Muscle layer of colon (tissue), 2 donors: ENCODE data around the gene SGCG.

ENCODE experiments used
- H3K27ac ChIP-seq: one replicate; pipeline ENCODE4 v1.7.0; 2013; ENCODE audit warnings: low read depth, mild to moderate bottlenecking, low read length, moderate library complexity
- H3K27me3 ChIP-seq, 2 donors: one replicate each; pipeline ENCODE4 v1.7.0; 2013; ENCODE audit warnings: low read length in 2 of 2, mild to moderate bottlenecking in 2 of 2; ENCODE audit not compliant: insufficient read depth in 2 of 2, control insufficient read depth in 1 of 2
- H3K36me3 ChIP-seq: one replicate; pipeline ENCODE4 v1.7.0; 2013; ENCODE audit warnings: mild to moderate bottlenecking, low read length; ENCODE audit not compliant: insufficient read depth
- H3K4me1 ChIP-seq: one replicate; pipeline ENCODE4 v1.7.0; 2013; ENCODE audit warnings: mild to moderate bottlenecking, low read length; ENCODE audit not compliant: insufficient read depth
- H3K4me3 ChIP-seq, 2 donors: one replicate each; pipeline ENCODE4 v1.7.0; 2013; ENCODE audit warnings: low read length in 2 of 2, low read depth in 1 of 2, mild to moderate bottlenecking in 1 of 2, moderate library complexity in 1 of 2
- H3K9ac ChIP-seq: one replicate; pipeline ENCODE4 v1.7.0; 2013; ENCODE audit warnings: low read length
- H3K9me3 ChIP-seq: one replicate; pipeline ENCODE4 v1.7.0; 2013; ENCODE audit warnings: mild to moderate bottlenecking, low read length
- donor health status: abdominal sarcoma.
- donor health status: Adenocarcinoma of cecum.

The SGCG gene

DNA sequence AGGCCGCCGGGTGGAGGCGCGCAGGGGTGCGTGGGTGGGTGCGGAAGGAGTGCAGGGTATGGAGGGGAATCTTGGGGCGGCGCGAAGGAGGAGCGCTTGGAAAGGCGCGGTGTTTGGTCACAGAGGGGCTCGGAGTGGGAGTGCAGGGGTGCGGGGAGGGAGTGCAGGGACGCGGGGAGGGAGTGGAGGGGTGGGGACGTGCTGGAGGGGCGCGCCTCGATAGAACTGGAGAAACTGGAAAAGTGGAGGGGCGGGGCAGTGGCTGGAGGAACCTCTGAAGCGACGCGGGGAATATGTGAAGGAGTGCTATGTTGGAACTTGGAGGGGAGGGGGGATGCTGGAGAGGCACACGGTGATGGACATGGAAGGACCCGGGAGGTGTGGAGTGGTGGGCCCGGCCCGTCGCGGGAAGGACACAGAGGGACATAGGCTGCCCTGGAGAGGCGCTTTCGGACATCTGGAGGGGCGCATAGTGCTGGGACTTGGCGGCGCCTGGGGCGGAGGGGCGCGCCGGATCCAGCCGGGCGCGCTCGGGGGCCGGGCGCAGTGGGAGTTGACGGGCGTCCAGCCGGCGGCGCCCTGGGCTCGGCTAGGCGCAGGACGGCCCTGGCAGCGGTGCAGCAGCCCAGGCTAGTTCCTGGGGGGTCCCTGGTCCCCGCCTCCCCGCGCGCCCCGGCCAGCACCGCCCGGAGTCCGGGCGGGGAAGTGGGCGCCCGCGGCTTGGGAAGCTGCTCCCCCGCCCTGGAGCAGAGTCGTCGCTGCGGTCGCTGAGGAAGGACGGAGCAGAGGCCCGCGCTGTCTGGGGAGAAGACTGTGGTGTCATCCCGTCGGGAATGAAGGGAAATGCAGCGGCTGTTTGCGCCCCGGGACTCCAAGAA, 20.8 kb upstream of the SGCG start:
- Histone ChIP-seq H3K27me3 (no peaks in the 10 kb centered on the region), H3K9ac (no peak overlapping the region), H3K27ac (no peak overlapping the region), H3K4me1 (no peaks in the 10 kb centered on the region), H3K36me3 (no peaks in the 10 kb centered on the region), H3K4me3 (peak overlapping the region; percentile 21 to 38), H3K9me3 (no peaks in the 10 kb centered on the region)

DNA sequence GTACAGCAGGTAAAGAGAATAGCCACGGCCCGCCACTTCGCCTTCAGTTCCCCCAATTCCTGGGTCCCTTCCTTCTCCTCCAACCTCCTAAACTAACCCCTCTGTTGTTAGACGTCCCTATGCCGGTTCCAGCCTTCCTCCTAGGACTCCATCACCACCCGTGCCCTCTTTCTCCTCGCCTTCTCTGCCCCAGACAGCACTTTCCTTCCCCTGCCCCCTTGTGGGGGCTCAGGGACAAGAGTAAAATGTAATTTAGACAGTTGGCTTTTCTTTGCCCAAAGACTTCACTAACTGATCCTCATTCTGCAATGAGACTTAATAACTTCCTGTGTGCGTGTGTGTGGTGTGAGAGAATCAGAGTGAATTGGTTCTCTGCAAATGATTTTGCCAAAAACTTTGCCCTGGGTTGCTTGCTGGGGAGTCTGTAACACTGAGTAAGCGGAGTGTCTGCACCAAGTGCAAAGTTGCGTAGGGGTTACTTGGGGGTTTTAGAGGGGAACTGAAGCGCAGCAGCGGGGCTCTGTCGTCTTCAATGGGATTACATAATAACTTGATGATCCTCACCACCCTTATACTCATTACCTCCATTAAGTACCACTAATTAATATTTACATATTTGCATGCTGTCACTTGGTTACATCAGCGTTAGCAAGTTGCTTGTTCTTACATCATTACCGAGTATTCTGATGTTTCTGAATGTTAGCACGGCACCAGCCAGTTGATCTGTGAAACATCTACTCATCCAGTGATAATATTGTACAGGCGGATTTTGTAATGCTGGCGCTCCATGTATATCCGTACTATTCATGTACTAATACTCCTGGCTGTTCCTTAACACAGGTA, 19.9 kb upstream of the SGCG start:
- Histone ChIP-seq H3K27me3 (no peaks in the 10 kb centered on the region), H3K27ac (no peak overlapping the region), H3K4me1 (no peaks in the 10 kb centered on the region), H3K9me3 (no peaks in the 10 kb centered on the region), H3K9ac (no peak overlapping the region), H3K36me3 (no peaks in the 10 kb centered on the region), H3K4me3 (no peak overlapping the region)

DNA sequence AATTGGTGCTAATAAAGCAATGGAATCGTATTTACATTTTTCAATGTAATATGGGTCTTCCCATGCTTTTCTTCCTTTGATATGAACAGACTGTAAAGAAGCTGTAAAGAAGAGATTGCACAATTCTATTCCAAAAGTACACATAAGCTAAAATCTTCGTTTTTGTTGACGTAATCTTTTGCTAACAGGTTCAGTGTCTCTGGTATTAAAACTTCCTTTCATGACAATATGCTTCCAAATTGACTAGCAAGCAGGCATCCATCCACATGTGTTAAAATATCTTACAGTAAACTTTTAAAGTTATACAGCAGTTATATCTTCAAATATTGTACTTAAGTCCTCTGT, 19.3 kb upstream of the SGCG start:
- Histone ChIP-seq H3K27me3 (no peaks in the 10 kb centered on the region), H3K27ac (no peak overlapping the region), H3K4me1 (no peaks in the 10 kb centered on the region), H3K4me3 (no peak overlapping the region), H3K9me3 (no peaks in the 10 kb centered on the region), H3K9ac (no peak overlapping the region), H3K36me3 (no peaks in the 10 kb centered on the region)

DNA sequence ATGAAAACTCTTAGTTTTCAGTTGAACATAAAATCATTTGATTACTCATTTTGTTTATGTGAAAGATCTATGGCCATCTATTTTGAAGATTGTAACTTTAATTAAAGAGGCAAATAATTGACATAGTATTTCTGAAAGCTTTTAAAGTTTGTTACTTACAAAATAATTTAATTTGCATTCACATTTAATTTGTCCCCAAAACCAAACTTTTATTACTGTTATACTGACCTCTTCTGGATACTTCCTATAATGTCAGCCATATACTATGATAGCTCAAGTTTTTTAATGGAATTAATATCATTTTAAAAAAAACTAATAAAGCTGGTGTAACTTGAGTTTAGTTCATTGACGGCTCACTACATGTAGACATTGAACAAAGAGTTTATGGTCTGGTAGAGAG, 4.9 kb upstream of the SGCG start:
- no peak overlapping the region for H3K9ac ChIP-seq
- H3K4me3 ChIP-seq = no peak overlapping the region
- no peaks in the 10 kb centered on the region for H3K27me3 ChIP-seq
- H3K27ac ChIP-seq = no peak overlapping the region
- H3K36me3 ChIP-seq = no peaks in the 10 kb centered on the region
- no peaks in the 10 kb centered on the region for H3K9me3 ChIP-seq
- H3K4me1 ChIP-seq = no peaks in the 10 kb centered on the region

DNA sequence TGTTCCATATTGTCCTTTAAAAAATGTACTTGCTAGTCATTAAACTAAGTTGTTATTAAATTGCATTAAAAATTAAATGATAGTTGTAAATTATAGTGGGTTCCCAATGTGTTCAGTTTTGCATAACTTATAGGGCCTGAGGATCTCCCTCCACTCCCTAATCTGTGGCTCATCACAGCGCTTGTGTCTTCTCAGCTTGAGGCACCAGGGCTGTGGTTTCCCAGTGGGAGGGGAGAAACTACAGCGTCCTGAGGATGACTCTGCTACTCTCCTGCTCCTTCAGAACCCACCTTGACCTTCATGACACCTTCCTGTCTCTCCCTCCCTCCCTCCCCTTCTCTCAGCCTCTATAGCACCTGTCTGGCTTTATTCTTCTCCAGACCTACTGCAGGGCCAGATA, 1.4 kb downstream of the SGCG start:
- no peaks in the 10 kb centered on the region for H3K36me3 ChIP-seq
- H3K27me3 ChIP-seq = no peaks in the 10 kb centered on the region
- H3K4me1 ChIP-seq = no peaks in the 10 kb centered on the region
- H3K27ac ChIP-seq = no peak overlapping the region
- no peak overlapping the region for H3K9ac ChIP-seq
- no peak overlapping the region for H3K4me3 ChIP-seq
- H3K9me3 ChIP-seq = no peaks in the 10 kb centered on the region

DNA sequence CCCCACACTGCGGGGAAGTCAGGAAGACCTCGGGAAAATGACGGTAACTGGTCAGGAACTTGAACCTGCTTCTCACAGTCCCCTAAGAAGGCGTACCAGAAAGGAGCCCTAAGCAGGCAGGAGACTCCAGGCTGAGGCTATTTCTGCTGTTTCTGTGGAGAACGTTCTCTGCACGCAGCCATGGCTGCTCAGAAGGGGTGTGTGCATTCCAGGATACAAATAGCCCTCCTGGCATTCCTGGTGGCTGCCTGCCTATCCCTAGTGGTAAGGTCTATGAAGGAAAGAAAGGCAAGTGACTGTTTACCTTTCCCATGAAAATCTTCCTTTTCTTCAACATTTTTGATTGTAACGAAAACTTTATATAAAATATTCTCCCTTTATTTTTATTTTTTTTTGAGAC, 2.5 kb downstream of the SGCG start:
- no peaks in the 10 kb centered on the region for H3K4me1 ChIP-seq
- no peak overlapping the region for H3K4me3 ChIP-seq
- no peak overlapping the region for H3K9ac ChIP-seq
- no peaks in the 10 kb centered on the region for H3K27me3 ChIP-seq
- H3K9me3 ChIP-seq = no peaks in the 10 kb centered on the region
- no peak overlapping the region for H3K27ac ChIP-seq
- H3K36me3 ChIP-seq = no peaks in the 10 kb centered on the region

DNA sequence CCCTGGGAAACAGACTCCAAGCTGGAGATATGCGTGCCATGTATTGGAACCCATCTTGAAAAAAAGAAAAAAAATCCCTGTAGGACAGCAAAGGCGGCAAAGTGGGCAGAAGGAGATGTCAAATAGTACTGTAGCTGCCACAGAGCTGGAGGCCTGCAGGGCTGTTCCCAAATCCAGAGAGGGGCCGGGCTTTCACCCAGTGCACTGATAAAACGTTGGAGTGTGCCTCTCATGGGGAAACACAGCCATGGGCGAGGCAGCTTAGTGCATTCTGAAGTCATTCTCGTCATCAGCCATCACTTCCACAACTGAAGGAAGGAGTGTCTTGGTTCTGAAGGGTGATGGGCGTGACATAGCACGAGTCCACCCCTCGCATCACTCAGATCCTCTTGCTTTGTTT, 4.8 kb downstream of the SGCG start:
- H3K36me3 ChIP-seq = no peaks in the 10 kb centered on the region
- no peak overlapping the region for H3K4me3 ChIP-seq
- H3K27ac ChIP-seq = no peak overlapping the region
- no peaks in the 10 kb centered on the region for H3K9me3 ChIP-seq
- no peak overlapping the region for H3K9ac ChIP-seq
- no peaks in the 10 kb centered on the region for H3K4me1 ChIP-seq
- no peaks in the 10 kb centered on the region for H3K27me3 ChIP-seq

DNA sequence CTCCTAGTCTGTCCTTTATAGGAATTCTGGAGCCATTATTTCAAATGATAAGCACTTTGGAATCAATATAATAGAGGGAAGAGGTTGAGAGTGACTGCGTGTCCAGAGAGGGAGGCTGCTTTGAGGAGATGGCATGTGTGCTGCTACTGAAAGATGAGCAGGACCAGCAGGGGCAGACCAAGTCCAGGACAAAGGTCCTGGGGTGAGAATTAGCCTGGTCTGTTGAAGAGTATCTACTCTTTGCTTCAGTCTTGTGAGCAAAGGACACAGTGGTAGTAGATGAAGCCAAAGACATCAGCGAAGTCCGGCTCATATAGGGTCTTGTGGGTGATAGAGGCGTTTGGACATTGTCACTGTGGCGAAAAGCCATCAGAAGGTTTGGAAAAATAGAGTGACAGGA, 21.1 kb downstream of the SGCG start:
- H3K4me1 ChIP-seq = no peaks in the 10 kb centered on the region
- no peaks in the 10 kb centered on the region for H3K27me3 ChIP-seq
- H3K9me3 ChIP-seq = no peaks in the 10 kb centered on the region
- no peak overlapping the region for H3K27ac ChIP-seq
- no peak overlapping the region for H3K4me3 ChIP-seq
- H3K36me3 ChIP-seq = no peaks in the 10 kb centered on the region
- no peak overlapping the region for H3K9ac ChIP-seq

DNA sequence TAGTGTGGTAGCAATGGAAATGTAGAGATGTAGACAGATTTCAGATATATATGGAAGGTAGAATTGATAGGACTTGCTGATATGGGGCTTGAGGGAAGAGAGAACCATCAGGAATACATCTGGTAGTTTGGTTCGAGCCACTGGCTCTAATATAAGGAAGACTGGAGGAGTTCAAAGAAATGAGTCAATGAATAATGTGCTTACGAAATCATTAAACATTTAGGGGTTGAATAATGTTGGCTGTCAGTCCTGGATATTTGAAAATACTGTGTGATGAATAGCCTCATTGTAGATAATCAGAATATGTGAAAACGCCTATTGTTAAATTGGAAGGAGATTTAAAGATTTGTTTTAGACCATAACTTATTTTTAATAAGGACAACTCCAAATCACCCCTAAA, 21.6 kb downstream of the SGCG start:
- H3K9me3 ChIP-seq = no peaks in the 10 kb centered on the region
- H3K4me3 ChIP-seq = no peak overlapping the region
- H3K36me3 ChIP-seq = no peaks in the 10 kb centered on the region
- no peaks in the 10 kb centered on the region for H3K27me3 ChIP-seq
- no peak overlapping the region for H3K27ac ChIP-seq
- no peaks in the 10 kb centered on the region for H3K4me1 ChIP-seq
- H3K9ac ChIP-seq = no peak overlapping the region

DNA sequence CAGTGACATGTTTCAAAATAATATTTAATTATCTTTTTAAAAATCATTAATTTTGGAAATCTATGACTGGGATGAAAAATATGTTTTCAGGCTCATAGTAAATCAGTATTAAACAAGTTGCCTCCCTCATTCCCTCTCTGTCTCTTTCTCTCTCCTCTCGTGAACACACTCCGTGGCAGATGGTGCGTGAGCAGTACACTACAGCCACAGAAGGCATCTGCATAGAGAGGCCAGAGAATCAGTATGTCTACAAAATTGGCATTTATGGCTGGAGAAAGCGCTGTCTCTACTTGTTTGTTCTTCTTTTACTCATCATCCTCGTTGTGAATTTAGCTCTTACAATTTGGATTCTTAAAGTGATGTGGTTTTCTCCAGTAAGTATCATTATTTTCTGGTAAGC, 22.7 kb downstream of the SGCG start:
- Histone ChIP-seq H3K36me3 (no peaks in the 10 kb centered on the region), H3K4me3 (no peak overlapping the region), H3K9ac (no peak overlapping the region), H3K27ac (no peak overlapping the region), H3K9me3 (no peaks in the 10 kb centered on the region), H3K4me1 (no peaks in the 10 kb centered on the region), H3K27me3 (no peaks in the 10 kb centered on the region)

DNA sequence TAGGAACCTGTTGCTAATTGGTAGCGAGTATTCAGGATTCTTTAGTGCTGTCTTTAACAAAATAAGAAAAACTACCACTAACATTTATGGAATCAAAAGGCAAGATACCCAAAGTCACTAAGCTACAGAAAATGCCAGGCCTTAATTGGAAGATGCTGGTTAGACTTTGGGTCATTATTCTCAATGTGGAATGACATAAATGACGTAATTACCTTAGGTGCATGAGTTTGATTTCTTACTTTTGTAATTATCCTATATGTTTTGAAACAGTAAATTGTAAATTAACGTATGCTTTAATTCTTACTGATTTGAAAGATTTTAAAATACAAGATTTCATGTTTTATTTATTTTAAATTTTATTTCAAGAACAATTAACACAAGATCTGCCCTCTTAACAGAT, 25.0 kb downstream of the SGCG start:
- Histone ChIP-seq H3K4me1 (no peaks in the 10 kb centered on the region), H3K27me3 (no peaks in the 10 kb centered on the region), H3K27ac (no peak overlapping the region), H3K36me3 (no peaks in the 10 kb centered on the region), H3K4me3 (no peak overlapping the region), H3K9ac (no peak overlapping the region), H3K9me3 (no peaks in the 10 kb centered on the region)
